GM23248 (cell line): ENCODE measurements around the gene IL1RAPL1. TPM values are rescaled to one million over a fixed set of nuclear protein-coding genes. Genes with fewer than 3 reads are reported as not detected.

Source experiments
- DNase-seq: peaks from one replicate; pipeline ENCODE4 v3.0.0-alpha.2; 2015
- H2AFZ ChIP-seq: fragments of 200-600 bp; sonication (generic); 2 replicates; pipeline ENCODE4 v1.6.1; 2016; ENCODE audit warnings: antibody characterized with exemption
- H3F3A ChIP-seq: fragments of 200-600 bp; sonication (generic); 2 replicates; pipeline ENCODE4 v1.6.1; 2016; ENCODE audit warnings: mild to moderate bottlenecking, antibody characterized with exemption, mixed run types; ENCODE audit not compliant: insufficient read depth
- H3K27ac ChIP-seq: fragments of 200-600 bp; sonication (generic); 2 replicates; pipeline ENCODE4 v1.5.1; 2016; ENCODE audit warnings: mild to moderate bottlenecking
- H3K27me3 ChIP-seq: fragments of 200-600 bp; sonication (generic); replicated peaks from 2 replicates; pipeline ENCODE4 v1.6.1; 2016; ENCODE audit warnings: mild to moderate bottlenecking; ENCODE audit not compliant: insufficient read depth
- H3K36me3 ChIP-seq: fragments of 200-600 bp; sonication (generic); 2 replicates; pipeline ENCODE4 v1.6.1; 2016; ENCODE audit warnings: low read depth, mild to moderate bottlenecking
- H3K4me1 ChIP-seq: fragments of 200-600 bp; sonication (generic); 2 replicates; pipeline ENCODE4 v1.6.1; 2016; ENCODE audit warnings: mild to moderate bottlenecking; ENCODE audit not compliant: insufficient read depth
- H3K4me2 ChIP-seq: fragments of 200-600 bp; sonication (generic); one replicate; pipeline ENCODE4 v1.6.1; 2016; ENCODE audit warnings: mild to moderate bottlenecking; ENCODE audit not compliant: unreplicated experiment
- H3K4me3 ChIP-seq: fragments of 200-600 bp; sonication (generic); 2 replicates; pipeline ENCODE4 v1.5.1; 2016; ENCODE audit warnings: mild to moderate bottlenecking
- H3K79me2 ChIP-seq: fragments of 200-600 bp; sonication (generic); 2 replicates; pipeline ENCODE4 v1.6.1; 2016; ENCODE audit warnings: mild to moderate bottlenecking; ENCODE audit not compliant: insufficient read depth
- H3K9ac ChIP-seq: fragments of 200-600 bp; sonication (generic); 2 replicates; pipeline ENCODE4 v1.6.1; 2016; ENCODE audit warnings: mild to moderate bottlenecking
- H3K9me2 ChIP-seq: fragments of 200-600 bp; sonication (generic); 2 replicates; pipeline ENCODE4 v1.6.1; 2016; ENCODE audit warnings: mixed run types, mild to moderate bottlenecking, moderate library complexity; ENCODE audit not compliant: insufficient read depth
- H3K9me3 ChIP-seq: fragments of 200-600 bp; sonication (generic); one replicate; pipeline ENCODE4 v1.6.1; 2017; ENCODE audit warnings: low read depth
- H4K20me1 ChIP-seq: fragments of 200-600 bp; sonication (generic); 2 replicates; pipeline ENCODE4 v1.6.0; 2016; ENCODE audit not compliant: insufficient read depth
- EZH2 ChIP-seq: fragments of 200-600 bp; sonication (generic); IDR thresholded peaks from 2 replicates; pipeline ENCODE4 v1.6.1; 2018; ENCODE audit warnings: antibody characterized with exemption, mild to moderate bottlenecking; ENCODE audit not compliant: insufficient read depth, poor library complexity, severe bottlenecking
- EZH2phosphoT487 ChIP-seq: fragments of 200-600 bp; sonication (generic); IDR thresholded peaks from 2 replicates; pipeline ENCODE4 v1.6.1; 2018; ENCODE audit warnings: antibody characterized with exemption, moderate library complexity, mild to moderate bottlenecking, low read depth; ENCODE audit not compliant: insufficient read depth
- WGBS, 2 experiments: methylation state at CpG; one replicate each; pipeline ENCODE4 v1.1.6; 2015 to 2017; ENCODE audit warnings: low lambda C conversion rate in 2 of 2, low coverage in 1 of 2; ENCODE audit errors: missing lambda C conversion rate in 2 of 2; 5-methylcytosine and 5-hydroxymethylcytosine counted together
- in situ Hi-C: fragments of 300-500 bp; cut with MboI; formaldehyde crosslinking; loops from 2 replicates; pipeline ENCODE4 v1.15.0; 2020
- polyA plus RNA-seq: library from polyadenylated mRNA; unstranded; fragments of >200 nt; fragmentation: Nextera tagmentation; extraction: Ambion mirVana; gene quantifications from 2 replicates; pipeline ENCODE4 v1.2.1, GENCODE V29; 2016
- total RNA-seq: library from RNA; depleted of rRNA; stranded (reverse); fragments of >200 nt; shearing (Covaris generic); gene quantifications from 2 replicates; pipeline ENCODE4 v1.2.3, GENCODE V29; 2014

The IL1RAPL1 gene
- total and polyA plus RNA-seq, 2 experiments from 2014 or later = not detected

DNA sequence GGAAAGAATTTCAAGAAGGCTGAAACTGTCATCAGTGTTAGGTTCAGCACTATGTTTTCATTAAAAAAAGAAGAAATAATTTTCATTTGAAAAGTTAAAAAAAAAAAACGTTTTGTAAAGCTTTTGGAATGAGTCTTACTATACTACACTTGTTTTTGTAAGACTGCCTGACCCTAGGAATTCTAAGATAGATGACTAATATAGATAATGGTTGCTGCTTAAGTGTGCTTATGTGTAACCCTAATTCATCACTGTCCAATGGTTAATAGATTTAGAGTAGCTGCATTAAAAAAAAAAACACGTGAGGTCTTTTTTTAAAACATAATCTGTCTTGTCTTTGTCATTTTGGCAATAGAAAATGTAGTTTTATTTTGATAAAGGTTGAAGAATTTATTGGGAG, 323.2 kb downstream of the IL1RAPL1 start:
- TF ChIP-seq EZH2phosphoT487 (no peak), EZH2 (no peak)
- no peaks in the 10 kb centered on the region for H3K36me3 ChIP-seq
- no peaks in the 10 kb centered on the region for H3K4me1 ChIP-seq
- H3K27me3 ChIP-seq = no peaks in the 10 kb centered on the region
- in situ Hi-C loops = no loop called here
- H4K20me1 ChIP-seq = no peaks in the 10 kb centered on the region
- no peak for DNase-seq
- no peak overlapping the region for H3K27ac ChIP-seq
- 5 to 7% methylated on average over 2 of the region's 2 CpGs for WGBS, 2 experiments
- no peaks in the 10 kb centered on the region for H3F3A ChIP-seq
- no peaks in the 10 kb centered on the region for H3K79me2 ChIP-seq
- no peak overlapping the region for H2AFZ ChIP-seq
- H3K4me3 ChIP-seq = no peak overlapping the region
- no peak overlapping the region for H3K4me2 ChIP-seq
- no peaks in the 10 kb centered on the region for H3K9me3 ChIP-seq
- H3K9ac ChIP-seq = no peak overlapping the region
- H3K9me2 ChIP-seq = no peaks in the 10 kb centered on the region

DNA sequence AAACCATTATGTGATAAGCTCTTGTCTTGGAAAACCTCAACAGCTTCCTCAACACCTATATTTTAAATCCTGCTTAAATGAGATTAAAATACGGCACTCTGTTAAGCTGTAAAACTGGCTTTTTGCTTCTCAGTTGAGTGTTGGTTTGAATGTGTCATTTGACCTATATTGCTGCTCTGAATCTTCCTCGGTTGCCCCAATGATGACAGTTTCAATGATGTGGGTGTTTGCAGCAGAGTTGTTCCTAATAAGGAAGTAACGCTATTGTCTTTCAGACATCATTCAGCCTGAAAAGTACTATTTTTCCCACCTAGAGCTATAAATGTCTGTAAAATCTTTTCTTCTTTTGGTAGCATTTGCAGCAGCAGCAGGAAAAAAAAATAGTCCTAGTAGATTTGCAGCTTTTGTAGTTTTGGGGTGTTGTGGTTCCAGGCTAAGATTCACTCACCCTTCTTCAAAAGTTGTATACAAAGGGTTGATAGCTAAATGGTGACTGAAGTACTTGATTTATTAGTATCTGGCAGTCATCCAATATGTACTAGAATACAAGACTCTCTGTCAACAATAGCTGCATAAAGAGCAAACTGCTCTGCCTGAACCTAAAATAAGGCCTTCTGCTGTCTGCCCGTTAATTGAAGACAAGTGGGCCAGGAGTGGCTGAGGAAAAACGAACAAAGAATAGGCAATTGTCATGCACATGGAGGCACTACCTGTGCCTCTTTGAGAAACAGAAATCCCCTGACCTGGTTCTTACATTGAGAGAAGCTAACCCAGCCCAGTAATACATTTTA, 333.1 kb downstream of the IL1RAPL1 start:
- no peaks in the 10 kb centered on the region for H3K9me3 ChIP-seq
- H3K4me1 ChIP-seq = no peaks in the 10 kb centered on the region
- WGBS, 2 experiments = 15 to 19% methylated on average over 5 of the region's 5 CpGs
- H4K20me1 ChIP-seq = no peaks in the 10 kb centered on the region
- H3K4me2 ChIP-seq = no peak overlapping the region
- no peak for TF ChIP-seq EZH2
- TF ChIP-seq EZH2phosphoT487 = no peak
- H3K79me2 ChIP-seq = no peaks in the 10 kb centered on the region
- no peaks in the 10 kb centered on the region for H3K9me2 ChIP-seq
- H3K36me3 ChIP-seq = no peaks in the 10 kb centered on the region
- H3K9ac ChIP-seq = no peak overlapping the region
- H3K4me3 ChIP-seq = no peak overlapping the region
- no peak for DNase-seq
- H3K27me3 ChIP-seq = no peaks in the 10 kb centered on the region
- H2AFZ ChIP-seq = no peak overlapping the region
- no peak overlapping the region for H3K27ac ChIP-seq
- H3F3A ChIP-seq = no peaks in the 10 kb centered on the region
- in situ Hi-C loops = no loop called here

DNA sequence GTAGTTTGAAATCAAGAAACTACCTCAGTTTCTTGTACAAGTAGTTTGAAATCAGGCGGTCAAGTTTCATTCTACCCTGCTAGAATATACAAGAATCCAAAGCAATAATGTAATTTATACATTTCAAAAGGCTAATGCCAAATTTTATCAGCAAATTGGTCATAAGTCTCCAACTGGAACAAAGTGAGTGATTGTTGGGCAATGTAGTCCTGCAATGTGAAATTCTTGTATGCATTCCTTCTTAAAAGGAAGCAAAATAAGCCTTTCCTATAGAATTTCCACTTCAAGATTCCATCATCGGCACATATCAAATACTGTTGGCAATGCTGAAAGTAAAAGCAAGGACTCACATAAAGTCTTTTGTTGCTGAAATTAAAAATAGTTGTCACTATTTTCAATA, 334.9 kb downstream of the IL1RAPL1 start:
- no peak for TF ChIP-seq EZH2
- TF ChIP-seq EZH2phosphoT487 = no peak
- Histone ChIP-seq H3K4me1 (no peaks in the 10 kb centered on the region), H3K9me3 (no peaks in the 10 kb centered on the region), H3F3A (no peaks in the 10 kb centered on the region), H3K9ac (no peak overlapping the region), H3K27ac (no peak overlapping the region), H3K4me2 (no peak overlapping the region), H3K9me2 (no peaks in the 10 kb centered on the region), H3K79me2 (no peaks in the 10 kb centered on the region), H3K4me3 (no peak overlapping the region), H3K27me3 (no peaks in the 10 kb centered on the region), H3K36me3 (no peaks in the 10 kb centered on the region), H4K20me1 (no peaks in the 10 kb centered on the region), H2AFZ (no peak overlapping the region)
- 21 to 23% methylated on average over 2 of the region's 2 CpGs for WGBS, 2 experiments
- no peak for DNase-seq
- in situ Hi-C loops = no loop called here

DNA sequence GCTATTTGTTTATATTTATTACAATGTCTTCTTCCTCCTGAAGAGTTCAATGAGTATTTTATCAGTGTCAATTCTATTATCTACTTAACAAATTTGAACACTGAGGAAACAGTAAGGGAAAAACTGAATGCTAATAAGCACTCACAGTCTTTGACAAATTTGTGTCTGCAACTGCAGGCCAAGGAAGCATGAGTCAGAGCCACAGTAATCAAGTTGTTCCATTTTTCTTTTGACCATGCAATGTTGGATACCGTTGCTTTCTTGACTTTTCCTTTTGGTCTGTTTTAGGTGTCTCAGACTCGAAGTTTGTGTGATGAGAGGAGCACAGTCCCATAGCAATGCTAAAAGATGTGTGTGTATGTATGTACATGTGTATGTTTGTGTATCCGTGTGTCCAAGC, 359.6 kb downstream of the IL1RAPL1 start:
- H3K27me3 ChIP-seq = no peaks in the 10 kb centered on the region
- H3K4me2 ChIP-seq = no peak overlapping the region
- no peak for TF ChIP-seq EZH2
- no peaks in the 10 kb centered on the region for H3K79me2 ChIP-seq
- H3K36me3 ChIP-seq = no peaks in the 10 kb centered on the region
- no peaks in the 10 kb centered on the region for H3K9me3 ChIP-seq
- no peaks in the 10 kb centered on the region for H4K20me1 ChIP-seq
- H2AFZ ChIP-seq = no peak overlapping the region
- no peak for DNase-seq
- no peaks in the 10 kb centered on the region for H3F3A ChIP-seq
- no peak overlapping the region for H3K9ac ChIP-seq
- H3K4me1 ChIP-seq = no peaks in the 10 kb centered on the region
- in situ Hi-C loops = no loop called here
- 14 to 20% methylated on average over 3 of the region's 3 CpGs for WGBS, 2 experiments
- no peak overlapping the region for H3K4me3 ChIP-seq
- H3K9me2 ChIP-seq = no peaks in the 10 kb centered on the region
- no peak overlapping the region for H3K27ac ChIP-seq
